ENCODE data around the gene TRABD.

- TF ChIP-seq CTCF (IDR thresholded peaks at IDR 0.05) (no peak), POLR2A (IDR thresholded peaks at IDR 0.05) (no peak)
These were observed 21.8 kb downstream of the TRABD start for GRCh38 chr22:50207383-50208140.

Data from vagina (tissue), 2 donors.